Stomach (tissue), 4 donors: ENCODE data around the gene SLC5A5.

Source experiments
- CTCF ChIP-seq, 7 experiments: fragments of 450-650 bp in 4 of 7; fragments of 200-600 bp in 3 of 7; sonication (generic) in 3 of 7; IDR thresholded peaks; one replicate each; pipeline ENCODE4 v1.5.1; 2016 to 2019; ENCODE audit warnings: antibody characterized with exemption in 7 of 7, control low read depth in 2 of 7, mild to moderate bottlenecking in 1 of 7
- EP300 ChIP-seq: sonication (generic); formaldehyde crosslinking; IDR thresholded peaks from one replicate; pipeline ENCODE4 v1.6.1; 2017; ENCODE audit warnings: antibody characterized with exemption
- POLR2A ChIP-seq, 4 donors: fragments of 450-650 bp; IDR thresholded peaks; one replicate each; pipeline ENCODE4 v1.6.1; 2016; ENCODE audit warnings: antibody characterized with exemption in 4 of 4, control low read depth in 2 of 4, mild to moderate bottlenecking in 1 of 4, moderate library complexity in 1 of 4
- POLR2AphosphoS5 ChIP-seq, 3 donors: sonication (generic); formaldehyde crosslinking; IDR thresholded peaks; one replicate each; pipeline ENCODE4 v1.6.1; 2016; ENCODE audit warnings: antibody characterized with exemption in 3 of 3

GRCh38 chr19:17831419-17831888 is 40.3 kb upstream of the SLC5A5 start:
- TF ChIP-seq POLR2A (IDR thresholded peaks at IDR 0.05): no peak
- no peak for TF ChIP-seq CTCF (IDR thresholded peaks at IDR 0.05)
- TF ChIP-seq POLR2AphosphoS5 (IDR thresholded peaks at IDR 0.05): no peak
- no peak for TF ChIP-seq EP300
